Activated CD4-positive, alpha-beta T cell treated with anti-CD3 and anti-CD28 coated beads for 1 hour (primary cell): ENCODE results near the gene SLC9A3.
"Not testable (repeated sequence)": the region's sequence is repeated elsewhere in the genome, so short reads cannot be mapped to it uniquely, and the experiment has no call there.

Experiments
- DNase-seq: peaks from one replicate; pipeline ENCODE4 v3.0.0-alpha.2; 2020

The SLC9A3 gene

DNA sequence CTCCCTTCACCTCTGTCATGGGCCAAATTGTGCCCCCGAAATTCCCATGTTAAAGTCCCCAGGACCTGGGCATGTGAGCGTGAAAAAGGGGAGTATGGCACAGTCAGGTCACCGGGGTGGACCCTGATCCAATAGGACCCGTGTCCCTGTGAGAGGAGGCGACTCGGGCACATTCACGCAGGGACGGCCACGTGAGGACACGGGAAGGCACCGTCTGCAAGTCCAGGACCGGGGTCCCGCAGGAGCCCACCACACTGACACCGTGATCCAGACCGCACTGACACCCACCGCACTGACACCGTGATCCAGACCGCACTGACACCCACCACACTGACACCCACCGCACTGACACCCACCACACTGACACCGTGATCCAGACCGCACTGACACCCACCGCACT lies 37.7 kb downstream of the SLC9A3 start:
- DNase-seq: not testable (repeated sequence)

DNA sequence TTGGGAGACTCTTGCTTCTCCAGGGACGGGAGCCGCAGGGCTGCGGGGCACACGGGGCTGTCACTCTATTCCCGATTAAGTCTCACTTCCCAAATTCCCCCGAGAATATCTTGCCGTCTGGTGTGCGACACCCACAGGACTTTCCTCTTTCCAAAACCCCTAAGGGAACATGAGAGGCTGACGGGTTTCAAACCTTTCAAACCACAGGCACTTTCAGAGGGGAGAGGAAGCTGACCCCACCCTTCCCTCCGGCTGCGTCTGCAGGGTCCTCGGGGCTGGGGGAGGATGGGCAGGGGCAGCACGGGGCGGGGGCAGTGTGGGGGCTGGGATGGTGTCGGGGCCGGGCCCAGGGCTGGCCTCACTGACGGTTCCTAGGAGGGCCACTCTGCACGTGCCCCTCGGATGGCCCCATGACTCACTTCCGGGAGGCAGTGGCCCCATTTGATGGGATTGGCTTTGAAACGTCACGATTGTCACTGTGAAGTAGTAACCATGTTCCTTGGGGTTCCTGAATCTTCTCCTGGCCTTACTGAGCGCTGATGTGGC lies 38.2 kb downstream of the SLC9A3 start:
- DNase-seq: no peak

DNA sequence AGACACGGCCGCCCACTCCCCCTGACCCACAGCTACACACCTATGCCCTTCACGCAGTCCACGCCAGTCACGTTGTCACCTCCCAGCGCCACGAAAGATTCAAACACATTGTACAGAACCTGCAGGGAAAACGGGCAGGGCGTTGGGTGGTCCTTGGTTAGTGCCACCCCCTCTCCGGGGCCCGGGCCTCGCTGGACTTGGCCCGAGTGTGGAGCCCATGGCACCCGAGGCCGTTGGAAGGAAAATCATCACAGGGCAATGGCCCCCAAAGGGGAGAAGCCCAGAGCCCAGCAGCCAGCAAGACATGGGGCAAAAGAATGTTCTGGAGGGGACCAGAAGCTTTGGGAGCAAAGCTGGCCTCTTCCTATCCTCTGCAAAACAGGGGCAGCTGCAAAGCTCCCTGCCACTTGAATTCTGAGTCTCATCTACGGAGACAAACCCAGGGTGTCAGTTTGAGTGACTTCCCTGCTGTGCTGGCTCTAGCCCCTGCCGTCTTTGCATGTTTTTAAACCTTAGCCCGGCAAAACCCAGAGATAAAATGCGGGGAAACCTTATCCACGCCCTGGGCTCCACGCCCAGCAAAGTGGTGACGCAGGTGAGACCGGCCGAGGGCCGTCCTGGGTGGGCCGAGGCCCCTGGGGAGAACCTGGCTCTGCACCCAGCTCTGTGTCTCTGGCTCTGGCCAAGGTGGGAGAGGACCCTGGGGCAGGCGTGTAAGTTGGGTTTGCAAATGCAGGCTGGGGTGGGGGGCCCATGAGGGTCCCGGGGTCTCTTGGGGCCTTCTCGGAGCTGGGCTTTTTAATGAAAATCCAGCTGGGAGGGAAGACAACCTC lies 38.9 kb downstream of the SLC9A3 start:
- no peak for DNase-seq

DNA sequence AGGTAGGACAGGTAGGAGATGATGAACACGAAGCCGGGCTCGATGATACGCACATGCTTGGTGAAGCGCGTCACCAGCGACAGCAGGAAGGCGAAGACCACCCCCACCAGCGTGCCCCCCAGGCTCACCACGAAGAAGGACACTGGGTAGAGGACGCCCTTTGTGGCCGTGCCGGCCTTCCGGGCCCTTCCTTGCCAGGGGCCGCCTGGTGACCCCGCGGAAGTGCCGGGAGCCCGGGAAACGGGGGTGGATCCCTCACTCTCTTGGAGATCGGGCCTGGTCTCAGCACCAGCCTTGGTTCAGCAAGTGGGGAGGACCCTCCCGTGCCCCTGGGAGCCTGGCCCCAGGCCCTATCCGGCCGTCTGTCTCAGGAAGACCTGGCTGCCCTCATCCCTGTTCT lies 39.7 kb downstream of the SLC9A3 start:
- DNase-seq: no peak

DNA sequence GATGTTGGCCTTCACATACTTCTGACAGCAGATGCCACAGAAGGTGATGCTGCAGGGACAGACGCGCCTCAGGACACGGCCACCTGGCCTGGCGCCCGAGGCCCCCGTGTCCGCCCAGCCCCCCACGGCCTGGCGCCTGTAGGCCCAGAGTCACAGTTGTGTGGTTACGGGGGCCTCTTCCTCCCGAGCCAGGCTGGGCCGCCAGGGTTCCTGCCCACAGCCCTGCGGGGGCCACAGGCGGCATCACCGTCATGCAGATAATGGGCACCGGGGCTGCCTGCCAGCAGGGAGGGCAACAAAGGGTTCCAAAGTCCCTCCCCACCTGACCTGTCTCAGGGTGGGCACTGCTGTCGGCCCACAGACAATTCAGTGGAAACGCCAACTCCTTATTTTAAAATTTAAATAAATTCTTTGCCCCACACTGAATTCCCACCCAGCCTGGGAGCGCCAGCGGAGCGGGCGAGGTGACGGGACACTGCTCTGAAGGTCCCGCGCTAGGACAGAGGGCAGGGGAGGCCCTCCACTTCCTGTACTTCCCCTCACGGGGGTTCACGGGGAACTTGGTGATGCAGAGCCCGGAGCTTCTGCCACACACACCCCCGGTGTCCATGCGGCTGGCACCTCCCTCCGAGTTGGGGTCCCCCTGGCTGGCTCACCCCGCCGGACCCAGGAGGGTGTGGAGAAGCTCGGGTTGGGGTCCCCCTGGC lies 40.7 kb downstream of the SLC9A3 start:
- DNase-seq: no peak

DNA sequence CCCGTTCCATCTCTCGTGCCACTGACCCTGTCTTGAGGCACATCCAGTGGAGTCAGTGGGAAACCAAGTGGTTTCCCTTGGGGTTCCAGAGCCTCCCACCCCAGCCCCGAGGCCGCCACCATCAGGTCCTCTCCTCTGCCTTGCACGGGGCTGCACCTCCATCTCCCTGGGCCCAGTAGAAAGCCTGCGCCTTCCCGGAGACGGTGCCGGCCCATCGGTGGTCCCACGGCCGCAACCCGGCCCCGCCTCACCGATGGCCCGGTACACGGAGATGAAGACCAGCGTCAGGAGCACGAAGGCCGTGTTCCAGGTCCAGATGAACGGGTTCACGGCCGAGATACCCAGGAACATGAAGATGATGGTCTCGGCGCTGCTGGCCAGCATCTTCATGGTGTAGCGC lies 41.2 kb downstream of the SLC9A3 start:
- no peak for DNase-seq

DNA sequence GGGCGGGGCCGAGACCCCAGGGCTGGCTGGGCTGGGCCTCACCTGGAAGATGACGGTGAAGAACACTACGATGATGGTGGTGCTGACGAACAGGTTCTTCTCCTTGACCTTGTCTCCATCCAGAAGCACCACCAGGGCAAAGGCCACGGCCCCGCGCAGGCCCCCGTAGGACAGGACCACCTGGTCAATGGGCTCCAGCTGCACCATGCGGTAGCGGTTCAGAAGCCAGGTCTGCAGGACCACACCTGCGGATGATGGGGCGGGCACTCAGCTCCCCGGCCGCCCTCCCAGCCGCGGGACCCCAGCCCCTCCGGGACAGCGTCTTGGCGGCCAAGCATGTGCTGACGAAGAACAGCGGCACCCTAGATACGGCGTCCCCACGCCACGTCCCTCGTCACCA lies 41.7 kb downstream of the SLC9A3 start:
- no peak for DNase-seq

DNA sequence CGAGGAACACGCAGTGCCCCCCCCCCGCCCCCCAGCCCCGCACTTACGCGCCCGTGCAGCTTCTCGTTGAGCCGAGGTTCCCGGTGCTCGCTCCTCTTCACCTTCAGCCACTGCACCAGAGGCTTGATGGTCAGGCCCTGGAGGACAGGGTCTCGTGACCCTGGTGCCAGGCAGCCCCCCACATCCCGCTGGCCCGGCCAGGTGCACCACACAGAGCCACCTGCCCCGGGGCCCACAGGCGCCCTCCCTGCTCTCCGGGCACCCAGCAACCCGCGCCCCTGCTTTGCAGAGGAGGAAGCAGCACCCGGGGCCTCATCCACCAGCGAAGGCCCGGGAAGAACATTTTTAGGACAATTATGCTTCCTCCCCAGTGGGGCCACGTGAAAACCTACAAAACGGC lies 42.2 kb downstream of the SLC9A3 start:
- DNase-seq: no peak

DNA sequence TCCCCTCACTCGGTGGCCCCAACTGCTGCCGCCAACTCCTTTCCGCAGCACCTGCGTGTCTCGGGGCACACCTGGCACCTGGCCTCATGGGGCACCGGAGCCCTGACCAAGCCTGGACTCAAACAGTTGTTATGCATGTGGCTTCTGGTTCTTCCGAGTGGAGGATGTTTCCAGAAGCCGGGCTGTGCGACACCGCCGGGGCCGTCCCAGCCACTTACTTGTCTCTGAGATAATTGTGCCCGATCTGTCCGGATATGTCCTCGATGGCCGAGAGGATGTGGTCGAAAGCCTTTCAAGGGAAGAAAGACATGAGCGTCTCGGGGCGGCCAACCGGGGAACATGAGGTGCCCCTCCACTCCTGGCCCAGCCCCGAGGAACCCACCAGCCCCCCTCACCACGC lies 42.9 kb downstream of the SLC9A3 start:
- DNase-seq: no peak

DNA sequence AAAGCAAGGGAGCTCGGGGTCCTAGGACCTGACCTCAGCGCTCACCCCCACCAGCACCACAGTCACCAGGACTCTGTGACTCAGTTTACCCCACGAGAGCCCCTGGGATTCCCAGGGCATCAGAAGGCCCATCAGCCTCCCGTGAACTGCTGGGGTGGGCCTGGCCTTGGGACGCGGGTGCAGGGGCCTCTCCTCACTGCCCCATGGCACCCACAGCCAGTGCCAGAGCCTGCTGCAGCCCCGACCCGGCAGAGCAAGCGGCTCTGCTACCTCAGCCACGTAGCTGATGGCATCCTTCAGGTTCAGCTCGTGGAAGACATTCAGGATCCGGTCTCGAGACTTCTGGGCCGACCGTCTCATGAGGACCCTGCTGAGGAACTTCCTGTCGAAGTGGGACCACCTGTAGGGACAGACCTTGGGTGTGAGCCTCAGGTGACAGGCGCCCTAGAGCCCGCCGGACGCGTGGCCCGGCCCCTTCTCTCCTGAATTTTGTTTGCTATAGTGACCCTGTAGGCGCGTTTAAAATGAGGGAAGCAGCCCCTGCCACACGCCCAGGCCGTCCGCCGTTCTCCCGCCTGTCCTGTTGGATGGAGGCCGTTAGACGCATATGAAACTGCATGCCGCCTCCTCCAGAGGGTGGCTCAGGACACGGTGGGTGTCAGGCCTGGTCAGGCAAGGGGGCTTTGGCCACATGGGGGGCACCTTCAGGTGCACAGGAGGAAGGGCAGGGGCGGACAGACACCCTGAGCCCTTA lies 44.5 kb downstream of the SLC9A3 start:
- DNase-seq: no peak

DNA sequence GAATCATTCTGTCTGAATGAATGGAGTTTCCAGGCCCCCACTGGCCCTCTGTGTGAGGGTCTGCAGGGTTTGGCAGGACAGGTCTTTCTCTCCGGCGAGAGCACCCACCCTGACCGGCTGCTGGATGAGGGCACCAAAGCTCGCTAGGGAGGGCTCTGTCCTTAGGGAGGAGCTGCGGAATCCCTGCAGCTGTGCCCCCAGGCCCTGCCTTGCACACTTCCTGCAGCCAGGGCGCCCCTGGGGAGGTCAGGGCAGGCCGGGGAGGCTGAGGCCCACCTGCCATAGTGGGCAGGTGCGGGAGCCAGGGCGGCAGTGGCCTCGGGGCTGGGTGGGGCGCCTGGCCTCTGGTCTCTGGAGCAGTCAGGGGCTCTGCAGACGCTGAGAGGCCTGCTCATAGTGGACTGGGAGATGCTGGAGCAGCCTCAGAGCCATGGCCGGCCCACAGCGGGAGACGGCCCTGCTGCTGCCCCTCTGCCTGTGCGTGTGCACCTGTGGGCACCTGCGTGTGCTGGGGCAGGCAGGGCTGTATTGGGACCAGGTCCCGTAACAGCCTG lies 45.2 kb downstream of the SLC9A3 start:
- DNase-seq: no peak

DNA sequence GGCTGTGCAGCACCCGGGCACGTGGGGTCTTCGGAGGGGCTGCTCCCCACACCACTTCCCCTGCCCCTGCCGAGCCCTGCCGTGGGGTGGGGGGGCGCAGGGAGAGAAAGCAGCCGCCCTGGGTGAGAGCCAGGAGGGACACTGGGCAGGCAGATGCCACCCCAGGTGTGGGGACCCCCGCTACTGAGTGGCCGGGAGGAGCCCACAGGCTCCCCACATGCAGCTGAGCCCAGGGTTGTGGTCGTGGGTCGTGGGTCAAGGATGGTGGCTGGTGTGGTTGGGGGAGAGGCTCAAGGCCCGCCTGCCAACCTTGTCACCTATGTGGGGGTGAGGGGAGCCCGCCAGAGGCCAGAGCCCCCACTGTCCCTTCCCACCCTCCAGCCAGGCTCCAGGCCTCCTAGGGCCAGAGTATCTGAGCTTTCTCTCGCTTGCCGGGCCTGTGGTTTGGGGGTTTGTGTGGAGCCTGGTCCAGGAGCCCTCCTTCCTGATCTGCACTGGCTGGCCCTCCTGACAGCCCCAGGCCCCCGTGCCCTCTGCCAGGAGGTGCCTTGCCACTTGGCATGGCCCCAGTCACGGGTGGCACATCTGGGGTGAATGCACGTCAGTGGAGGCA lies 45.8 kb downstream of the SLC9A3 start:
- DNase-seq: no peak

DNA sequence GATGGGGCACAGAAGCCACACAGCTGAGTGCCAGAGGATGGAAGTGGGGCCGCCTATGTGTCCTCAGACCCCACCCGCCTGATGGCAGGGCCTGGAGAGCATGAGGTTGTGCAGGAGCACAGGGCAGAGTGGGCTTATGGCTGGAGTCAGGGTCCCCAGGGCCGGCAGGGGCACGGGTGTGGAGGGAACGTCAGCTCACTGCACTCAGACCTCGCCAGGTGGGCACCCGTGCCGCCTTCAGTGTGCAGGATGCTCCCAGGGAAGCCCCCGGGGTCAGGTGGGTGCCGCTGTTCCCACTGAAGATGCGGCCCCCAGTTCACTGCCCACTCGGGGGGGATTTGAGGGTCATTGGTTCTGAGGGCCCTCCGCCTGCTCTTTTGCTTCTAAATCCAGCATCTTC lies 46.4 kb downstream of the SLC9A3 start:
- no peak for DNase-seq

DNA sequence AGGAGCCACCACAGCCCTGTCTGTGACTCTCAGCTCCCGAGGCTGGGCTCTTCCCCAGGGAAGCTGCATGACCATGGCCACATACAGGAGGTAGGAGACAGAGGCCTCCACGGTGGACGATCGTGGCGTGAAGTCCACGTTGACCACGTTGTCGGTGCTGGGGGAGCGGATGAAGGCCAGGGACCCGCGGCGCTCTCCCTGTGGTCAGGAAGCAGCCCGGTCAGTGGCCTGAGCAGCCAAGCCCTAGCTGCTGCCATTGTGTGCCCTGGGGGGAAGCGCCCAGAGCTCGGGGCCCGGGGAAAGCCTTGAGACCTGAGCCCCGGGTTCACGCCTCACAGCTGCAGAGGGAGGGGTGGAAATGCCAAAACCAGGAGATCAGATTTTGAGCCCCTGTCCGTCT lies 47.0 kb downstream of the SLC9A3 start:
- DNase-seq: no peak

DNA sequence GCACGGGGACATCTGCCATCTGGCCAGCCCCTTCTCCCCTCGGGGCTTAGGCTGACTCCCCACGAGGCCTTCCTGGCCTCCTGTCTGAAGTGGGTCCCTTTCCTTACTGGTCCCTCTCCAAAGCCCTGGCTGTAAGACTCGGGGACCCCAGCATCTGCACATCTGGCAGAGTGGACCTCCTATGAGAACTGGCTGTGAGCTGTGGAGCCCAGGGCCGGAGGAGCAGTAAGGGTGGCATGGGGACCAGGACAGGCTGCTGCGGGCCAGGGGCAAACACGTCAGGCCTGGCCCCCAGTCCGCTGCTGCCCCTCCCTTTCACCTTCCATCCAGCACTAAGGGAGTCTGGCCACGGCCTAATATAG lies 47.5 kb downstream of the SLC9A3 start:
- DNase-seq: no peak

DNA sequence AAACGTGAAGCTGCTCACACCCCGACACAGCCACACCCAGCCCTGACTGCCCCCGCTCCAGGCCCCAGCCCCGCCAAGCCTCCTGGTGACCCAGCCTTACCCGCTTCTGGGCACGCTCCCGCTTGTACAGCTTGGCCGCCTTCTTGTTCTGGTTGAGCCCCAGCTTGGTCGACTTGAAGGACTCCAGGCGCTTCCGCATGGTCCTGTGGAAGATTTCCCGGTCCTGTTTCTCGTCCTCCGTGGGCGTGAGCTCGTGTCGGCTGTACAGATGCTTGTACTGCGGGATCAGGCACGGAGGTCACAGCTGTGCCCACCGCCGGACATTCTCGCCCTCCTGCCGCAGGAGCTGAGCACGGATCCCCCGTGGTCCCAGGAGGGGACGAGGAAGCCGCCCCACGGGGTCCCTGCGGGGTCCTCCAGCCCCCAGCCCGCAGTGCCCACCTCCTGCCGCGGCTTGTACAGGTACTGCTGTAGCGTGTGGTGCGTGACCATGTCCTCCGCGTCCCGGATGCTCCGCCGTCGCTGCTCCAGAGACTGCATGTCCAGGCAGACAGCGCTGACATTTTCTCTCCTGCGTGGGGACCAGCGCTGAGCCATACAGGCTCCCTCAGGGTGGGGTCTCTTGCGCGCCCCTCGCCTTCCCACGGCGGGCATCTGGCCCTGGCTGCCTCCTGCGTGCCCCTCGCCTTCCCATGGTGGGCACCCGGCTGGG lies 48.0 kb downstream of the SLC9A3 start:
- DNase-seq: no peak

DNA sequence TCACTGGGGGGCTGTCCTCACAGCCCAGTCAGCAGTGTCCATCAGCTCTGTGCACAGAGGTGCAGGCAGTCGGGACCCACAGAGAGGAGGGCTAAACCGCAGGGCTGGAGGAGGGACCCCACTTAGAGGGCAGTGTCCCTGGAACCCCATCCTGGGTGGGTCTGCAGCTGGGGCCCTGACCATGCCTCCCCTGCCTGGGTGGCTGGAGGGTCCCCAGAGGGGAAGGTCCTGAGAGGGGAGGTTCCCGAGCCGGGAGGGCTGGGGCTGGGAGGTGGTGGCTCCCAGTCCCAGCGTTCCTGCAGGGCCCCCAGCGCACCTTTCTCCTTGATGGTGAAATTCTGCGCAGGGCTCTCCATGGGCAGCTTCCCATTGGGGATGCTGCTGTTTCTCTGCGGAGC lies 48.5 kb downstream of the SLC9A3 start:
- DNase-seq: no peak

DNA sequence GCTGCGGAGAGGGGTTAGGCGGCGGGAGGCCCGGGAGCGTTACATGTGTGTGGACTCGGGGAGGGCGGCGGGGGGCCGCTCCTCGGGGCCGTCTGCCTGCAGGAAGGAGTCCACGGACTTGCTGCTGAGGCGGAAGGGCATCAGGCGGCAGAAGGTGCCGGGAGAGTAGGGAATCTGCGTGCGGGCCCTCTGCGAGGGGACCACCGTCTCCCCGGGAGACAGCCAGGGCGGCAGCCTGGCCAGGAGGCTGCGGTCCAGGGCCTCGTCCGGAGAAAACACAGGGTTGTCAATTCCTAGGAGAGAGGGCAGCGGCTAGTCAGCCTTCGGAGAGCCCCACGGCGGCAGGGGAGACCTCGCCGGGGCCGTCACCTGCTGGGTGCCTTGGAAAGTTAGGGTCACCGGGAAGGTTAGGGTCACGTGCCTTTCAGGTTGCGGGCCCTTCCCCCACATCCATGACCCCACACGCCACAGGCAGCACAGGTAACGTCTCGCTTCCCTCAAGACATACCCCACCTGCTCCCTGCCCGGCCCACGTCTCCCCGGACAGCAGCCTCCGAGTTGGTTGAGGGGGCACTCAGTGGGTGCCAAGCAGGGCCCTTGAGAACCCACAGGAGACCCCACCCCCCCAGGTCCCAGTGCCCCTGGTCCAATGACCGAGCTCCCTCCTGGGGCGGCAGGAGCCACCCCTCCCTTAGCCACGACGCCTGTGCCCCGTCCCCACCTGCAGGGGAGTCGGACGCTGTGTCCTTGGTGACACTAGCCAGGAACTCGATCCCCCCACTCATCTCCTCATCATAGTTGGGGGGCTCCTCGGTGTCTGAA lies 49.2 kb downstream of the SLC9A3 start:
- no peak for DNase-seq

DNA sequence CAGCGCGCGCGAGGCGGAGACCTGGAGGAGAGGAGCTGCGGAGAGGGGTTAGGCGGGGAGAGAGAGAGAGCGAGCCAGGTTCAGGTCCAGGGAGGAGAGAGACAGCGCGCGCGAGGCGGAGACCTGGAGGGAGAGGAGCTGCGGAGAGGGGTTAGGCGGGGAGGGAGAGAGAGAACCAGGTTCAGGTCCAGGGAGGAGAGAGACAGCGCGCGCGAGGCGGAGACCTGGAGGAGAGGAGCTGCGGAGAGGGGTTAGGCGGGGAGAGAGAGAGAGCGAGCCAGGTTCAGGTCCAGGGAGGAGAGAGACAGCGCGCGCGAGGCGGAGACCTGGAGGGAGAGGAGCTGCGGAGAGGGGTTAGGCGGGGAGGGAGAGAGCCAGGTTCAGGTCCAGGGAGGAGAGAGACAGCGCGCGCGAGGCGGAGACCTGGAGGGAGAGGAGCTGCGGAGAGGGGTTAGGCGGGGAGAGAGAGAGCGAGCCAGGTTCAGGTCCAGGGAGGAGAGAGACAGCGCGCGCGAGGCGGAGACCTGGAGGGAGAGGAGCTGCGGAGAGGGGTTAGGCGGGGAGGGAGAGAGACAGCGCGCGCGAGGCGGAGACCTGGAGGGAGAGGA lies 49.9 kb downstream of the SLC9A3 start:
- not testable (repeated sequence) for DNase-seq

DNA sequence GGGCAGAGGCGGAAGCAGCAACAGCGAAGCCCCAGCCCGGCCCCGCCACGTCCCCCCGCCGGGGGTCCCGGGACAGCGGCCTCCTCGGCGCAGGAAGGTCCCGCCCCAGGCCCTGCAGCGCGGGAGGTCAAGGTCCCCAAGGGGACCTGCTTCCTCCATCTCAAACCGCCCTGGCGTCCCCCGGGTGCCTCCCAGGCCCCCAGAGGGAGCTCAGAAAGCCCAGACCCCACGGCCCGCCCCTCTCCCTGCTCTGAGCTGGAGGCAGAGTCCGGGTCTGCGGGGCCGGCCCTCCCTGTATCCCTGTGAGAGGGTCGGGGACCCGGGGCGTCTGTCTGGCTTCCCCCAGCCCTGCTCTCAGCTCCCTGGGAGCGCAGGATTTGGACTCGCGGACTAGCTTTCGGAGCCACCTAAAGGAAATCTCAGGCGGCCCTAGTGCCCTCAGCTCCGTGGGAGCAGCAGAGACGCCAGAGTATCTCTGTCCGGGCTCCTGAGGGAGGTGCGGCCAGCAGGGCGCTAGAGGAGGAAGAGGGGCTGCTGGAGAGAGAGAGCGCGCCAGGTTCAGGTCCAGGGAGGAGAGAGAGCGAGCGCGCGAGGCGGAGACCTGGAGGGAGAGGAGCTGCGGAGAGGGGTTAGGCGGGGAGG lies 50.6 kb downstream of the SLC9A3 start:
- no peak for DNase-seq
